ENCODE data around the gene FXYD4. TPM values are rescaled to one million over a fixed set of nuclear protein-coding genes. Genes with fewer than 3 reads are reported as not detected.

The FXYD4 gene
- total RNA-seq, 2 donors from 2014 or later = 0.97 TPM; not detected in 1

GRCh38 chr10:43407576-43408330 lies 36.3 kb downstream of the FXYD4 start:
- Histone ChIP-seq H3K4me1 (ENCODE audit: control insufficient read depth, insufficient read depth, low read length) (peaks cover 6% of the 10 kb centered on the region), H3K9me3 (ENCODE audit: control insufficient read depth, low read length) (no peaks in the 10 kb centered on the region), H3K36me3 (ENCODE audit: control insufficient read depth, insufficient read depth, low read length) (peaks cover 19% of the 10 kb centered on the region), H3K4me3 (ENCODE audit: low read length) (peak overlapping the region; percentile 91), H3K9ac (ENCODE audit: extremely low read depth, low read length, poor library complexity, severe bottlenecking) (peak overlapping the region; percentile 96), H3K27me3 (ENCODE audit: control insufficient read depth, insufficient read depth, low read length, poor library complexity, severe bottlenecking) (no peaks in the 10 kb centered on the region), H3K27ac (ENCODE audit: low read depth, low read length) (peak overlapping the region; percentile 95)
- peak; percentile 89 for DNase-seq
- peak overlapping the region; percentile 99 for H3K27ac Mint-ChIP-seq
- peaks cover 17% of the 10 kb centered on the region for H3K4me1 Mint-ChIP-seq
- peaks cover 14% of the 10 kb centered on the region for H3K36me3 Mint-ChIP-seq (ENCODE audit: low read depth)
- peak overlapping the region; percentile 93 for H3K4me3 Mint-ChIP-seq
- no peaks in the 10 kb centered on the region for H3K9me3 Mint-ChIP-seq
- WGBS, 2 experiments (ENCODE audit: insufficient coverage in 1 of 2, insufficient read length in 1 of 2) = 1 to 2% methylated on average over 21 to 56 of the region's 56 CpGs
- TF ChIP-seq CTCF (conservative IDR thresholded peaks at IDR 0.05) = peak; percentile 72
- H3K27me3 Mint-ChIP-seq (ENCODE audit: insufficient read depth) = no peaks in the 10 kb centered on the region

- WGBS, 2 experiments (ENCODE audit: insufficient coverage in 1 of 2, insufficient read length in 1 of 2) = 0 to 1% methylated on average over 6 to 31 of the region's 31 CpGs
- H3K9me3 ChIP-seq (ENCODE audit: control insufficient read depth, low read length) = no peaks in the 10 kb centered on the region
- Mint-ChIP-seq H3K9me3 (no peaks in the 10 kb centered on the region), H3K27me3 (ENCODE audit: insufficient read depth) (no peaks in the 10 kb centered on the region), H3K36me3 (ENCODE audit: low read depth) (peaks cover 9% of the 10 kb centered on the region), H3K27ac (peak overlapping the region; percentile 99), H3K4me3 (peak overlapping the region; percentile 93), H3K4me1 (peaks cover 11% of the 10 kb centered on the region)
- no peak for DNase-seq
- H3K4me3 ChIP-seq (ENCODE audit: low read length) = peak overlapping the region; percentile 91
- H3K27ac ChIP-seq (ENCODE audit: low read depth, low read length) = peak overlapping the region; percentile 95
- TF ChIP-seq CTCF (conservative IDR thresholded peaks at IDR 0.05) = peak; percentile 34
- H3K4me1 ChIP-seq (ENCODE audit: control insufficient read depth, insufficient read depth, low read length) = peaks cover 6% of the 10 kb centered on the region
- H3K36me3 ChIP-seq (ENCODE audit: control insufficient read depth, insufficient read depth, low read length) = peaks cover 17% of the 10 kb centered on the region
- peak overlapping the region; percentile 96 for H3K9ac ChIP-seq (ENCODE audit: extremely low read depth, low read length, poor library complexity, severe bottlenecking)
- no peaks in the 10 kb centered on the region for H3K27me3 ChIP-seq (ENCODE audit: control insufficient read depth, insufficient read depth, low read length, poor library complexity, severe bottlenecking)
Measured at GRCh38 chr10:43408331-43408709, 36.9 kb downstream of the FXYD4 start.

GRCh38 chr10:43408710-43409384 lies 37.4 kb downstream of the FXYD4 start, which contains the start of gene HNRNPF:
Gene HNRNPF, minus strand, starts transcription at chr10:43409186. Its CDS starts 21,302 bp downstream, at chr10:43387884.
- H3K27me3 Mint-ChIP-seq (ENCODE audit: insufficient read depth) = no peaks in the 10 kb centered on the region
- Histone ChIP-seq H3K27me3 (ENCODE audit: control insufficient read depth, insufficient read depth, low read length, poor library complexity, severe bottlenecking) (no peaks in the 10 kb centered on the region), H3K36me3 (ENCODE audit: control insufficient read depth, insufficient read depth, low read length) (peaks cover 12% of the 10 kb centered on the region), H3K4me1 (ENCODE audit: control insufficient read depth, insufficient read depth, low read length) (peaks cover 4% of the 10 kb centered on the region), H3K27ac (ENCODE audit: low read depth, low read length) (peak within 1 kb of the TSS; percentile 95), H3K4me3 (ENCODE audit: low read length) (peak within 1 kb of the TSS; percentile 91), H3K9me3 (ENCODE audit: control insufficient read depth, low read length) (no peaks in the 10 kb centered on the region), H3K9ac (ENCODE audit: extremely low read depth, low read length, poor library complexity, severe bottlenecking) (peak within 1 kb of the TSS; percentile 96)
- H3K9me3 Mint-ChIP-seq = no peaks in the 10 kb centered on the region
- peak within 1 kb of the TSS; percentile 93 for H3K4me3 Mint-ChIP-seq
- peaks cover 10% of the 10 kb centered on the region for H3K4me1 Mint-ChIP-seq
- peak; percentile 98 for DNase-seq
- WGBS, 2 experiments (ENCODE audit: insufficient coverage in 1 of 2, insufficient read length in 1 of 2) = 0 to 2% methylated on average over 21 to 68 of the region's 68 CpGs
- peaks cover 7% of the 10 kb centered on the region for H3K36me3 Mint-ChIP-seq (ENCODE audit: low read depth)
- TF ChIP-seq CTCF (conservative IDR thresholded peaks at IDR 0.05) = no peak
- H3K27ac Mint-ChIP-seq = peak within 1 kb of the TSS; percentile 99

All from endodermal cell (in vitro differentiated cells).